HAP-1 (cell line): ENCODE measurements around the gene SIPA1.

Source experiments
- DNase-seq, 2 experiments: peaks; one replicate each; pipeline ENCODE4 v3.0.0-alpha.2; 2016 to 2020; ENCODE audit warnings: low spot score in 2 of 2
- H3K27me3 ChIP-seq: fragments of 250-450 bp; sonication (Bioruptor Pico); 2 replicates; pipeline ENCODE4 v1.5.1; 2020; ENCODE audit warnings: low read depth, mild to moderate bottlenecking, moderate library complexity
- H3K36me3 ChIP-seq: fragments of 250-450 bp; sonication (Bioruptor Pico); replicated peaks from 2 replicates; pipeline ENCODE4 v1.5.1; 2020; ENCODE audit warnings: mild to moderate bottlenecking
- H3K4me1 ChIP-seq: fragments of 250-450 bp; sonication (Bioruptor Pico); 2 replicates; pipeline ENCODE4 v1.5.1; 2020; ENCODE audit warnings: mild to moderate bottlenecking
- H3K4me3 ChIP-seq: fragments of 250-450 bp; sonication (Bioruptor Pico); 2 replicates; pipeline ENCODE4 v1.5.1; 2020; ENCODE audit warnings: mild to moderate bottlenecking, moderate library complexity
- H3K9me3 ChIP-seq: fragments of 250-450 bp; sonication (Bioruptor Pico); 2 replicates; pipeline ENCODE4 v1.5.1; 2020; ENCODE audit warnings: mild to moderate bottlenecking, moderate library complexity
- in situ Hi-C: fragments of 300-500 bp; cut with MboI; formaldehyde crosslinking; loops from 3 replicates; pipeline ENCODE4 v1.14.3; 2020; ENCODE audit warnings: low sequenced_read_pairs, inconsistent platforms, mixed read lengths

The SIPA1 gene

GRCh38 chr11:65639623-65640482 is 2.0 kb downstream of the SIPA1 start:
- peaks cover 25% of the 10 kb centered on the region for H3K36me3 ChIP-seq
- no peaks in the 10 kb centered on the region for H3K27me3 ChIP-seq
- H3K4me3 ChIP-seq, result no peak overlapping the region
- H3K4me1 ChIP-seq, result peaks cover 6% of the 10 kb centered on the region
- in situ Hi-C loops, result no loop called here
- no peak for DNase-seq
- no peaks in the 10 kb centered on the region for H3K9me3 ChIP-seq

- no peak for DNase-seq
- peaks cover 17% of the 10 kb centered on the region for H3K36me3 ChIP-seq
- no peak overlapping the region for H3K4me3 ChIP-seq
- in situ Hi-C loops, result no loop called here
- no peaks in the 10 kb centered on the region for H3K27me3 ChIP-seq
- H3K9me3 ChIP-seq, result no peaks in the 10 kb centered on the region
- peaks cover 6% of the 10 kb centered on the region for H3K4me1 ChIP-seq
These were observed 2.8 kb downstream of the SIPA1 start for GRCh38 chr11:65640483-65641296.

- no peaks in the 10 kb centered on the region for H3K9me3 ChIP-seq
- no peak overlapping the region for H3K4me3 ChIP-seq
- in situ Hi-C loops, result no loop called here
- H3K36me3 ChIP-seq, result peaks cover 9% of the 10 kb centered on the region
- no peaks in the 10 kb centered on the region for H3K27me3 ChIP-seq
- peaks cover 6% of the 10 kb centered on the region for H3K4me1 ChIP-seq
- no peak for DNase-seq
These were observed 3.6 kb downstream of the SIPA1 start for GRCh38 chr11:65641297-65642013.

- no peaks in the 10 kb centered on the region for H3K27me3 ChIP-seq
- DNase-seq, result no peak
- H3K9me3 ChIP-seq, result no peaks in the 10 kb centered on the region
- peaks cover 6% of the 10 kb centered on the region for H3K4me1 ChIP-seq
- H3K36me3 ChIP-seq, result peaks cover 3% of the 10 kb centered on the region; the same call in 1 of the 2 replicates
- in situ Hi-C loops, result no loop called here
- H3K4me3 ChIP-seq, result no peak overlapping the region
These were observed 4.2 kb downstream of the SIPA1 start for GRCh38 chr11:65642014-65642671.

- no peaks in the 10 kb centered on the region for H3K4me1 ChIP-seq
- no peaks in the 10 kb centered on the region for H3K9me3 ChIP-seq
- in situ Hi-C loops, result no loop called here
- H3K4me3 ChIP-seq, result no peak overlapping the region
- DNase-seq, result no peak
- H3K36me3 ChIP-seq, result no peaks in the 10 kb centered on the region
- H3K27me3 ChIP-seq, result no peaks in the 10 kb centered on the region
These were observed 6.1 kb downstream of the SIPA1 start for GRCh38 chr11:65643971-65644370.

GRCh38 chr11:65644837-65645236 is 6.9 kb downstream of the SIPA1 start:
- in situ Hi-C loops, result no loop called here
- H3K9me3 ChIP-seq, result no peaks in the 10 kb centered on the region
- H3K27me3 ChIP-seq, result no peaks in the 10 kb centered on the region
- H3K4me3 ChIP-seq, result no peak overlapping the region
- H3K36me3 ChIP-seq, result no peaks in the 10 kb centered on the region
- DNase-seq, result no peak
- no peaks in the 10 kb centered on the region for H3K4me1 ChIP-seq

- Histone ChIP-seq H3K9me3 (no peaks in the 10 kb centered on the region), H3K4me1 (no peaks in the 10 kb centered on the region), H3K36me3 (no peaks in the 10 kb centered on the region), H3K27me3 (no peaks in the 10 kb centered on the region), H3K4me3 (no peak overlapping the region)
- in situ Hi-C loops, result no loop called here
- no peak for DNase-seq
These were observed 7.8 kb downstream of the SIPA1 start for GRCh38 chr11:65645710-65646109.

- DNase-seq, result no peak
- no peaks in the 10 kb centered on the region for H3K27me3 ChIP-seq
- no peaks in the 10 kb centered on the region for H3K4me1 ChIP-seq
- H3K36me3 ChIP-seq, result no peaks in the 10 kb centered on the region
- H3K9me3 ChIP-seq, result no peaks in the 10 kb centered on the region
- in situ Hi-C loops, result no loop called here
- no peak overlapping the region for H3K4me3 ChIP-seq
These were observed 8.5 kb downstream of the SIPA1 start for GRCh38 chr11:65646288-65646957.

GRCh38 chr11:65646958-65647701 is 9.2 kb downstream of the SIPA1 start:
- H3K4me3 ChIP-seq, result no peak overlapping the region
- peak in 1 of 2 experiments; percentile 7 for DNase-seq
- H3K9me3 ChIP-seq, result no peaks in the 10 kb centered on the region
- no peaks in the 10 kb centered on the region for H3K27me3 ChIP-seq
- in situ Hi-C loops, result no loop called here
- H3K36me3 ChIP-seq, result no peaks in the 10 kb centered on the region
- H3K4me1 ChIP-seq, result no peaks in the 10 kb centered on the region; the same call in 1 of the 2 replicates

GRCh38 chr11:65648997-65649493 is 11.1 kb downstream of the SIPA1 start:
- peaks cover 5% of the 10 kb centered on the region for H3K36me3 ChIP-seq
- H3K4me3 ChIP-seq, result no peak overlapping the region
- peaks cover 6% of the 10 kb centered on the region for H3K4me1 ChIP-seq
- DNase-seq, result peak in 1 of 2 experiments; percentile 12
- no peaks in the 10 kb centered on the region for H3K9me3 ChIP-seq
- in situ Hi-C loops, result no loop called here
- no peaks in the 10 kb centered on the region for H3K27me3 ChIP-seq

- H3K36me3 ChIP-seq, result peaks cover 11% of the 10 kb centered on the region
- no peak overlapping the region for H3K4me3 ChIP-seq
- no peaks in the 10 kb centered on the region for H3K9me3 ChIP-seq
- H3K27me3 ChIP-seq, result no peaks in the 10 kb centered on the region
- peak in 1 of 2 experiments; percentile 6 for DNase-seq
- H3K4me1 ChIP-seq, result peaks cover 6% of the 10 kb centered on the region
- in situ Hi-C loops, result no loop called here
These were observed 12.0 kb downstream of the SIPA1 start for GRCh38 chr11:65649656-65650546.
